Measurements from ENCODE around the gene SLC12A7. TPM values are rescaled to one million over a fixed set of nuclear protein-coding genes. Genes with fewer than 3 reads are reported as not detected.

SLC12A7 gene
- total and polyA plus RNA-seq, 9 of the 15 experiments (the other 6 are each of a cell fraction or from before 2014, with no cell fraction given) = 0.01 to 3.1 (median 0.56) TPM

GRCh38 chr5:1112596-1113331, 901 bp upstream of the SLC12A7 start (continued):
- TF ChIP-seq ZNF263 (CRISPR knock-in tag; IDR thresholded peaks at IDR 0.05; ENCODE audit: borderline replicate concordance) (no peak), TFAP4 (CRISPR knock-in tag; IDR thresholded peaks at IDR 0.05; ENCODE audit: borderline replicate concordance) (peak; percentile 36; the same call in 1 of the 2 replicates), ASH1L (IDR thresholded peaks at IDR 0.05; ENCODE audit: borderline replicate concordance, low read depth, partially characterized antibody) (no peak), ZNF282 (CRISPR knock-in tag; IDR thresholded peaks at IDR 0.05) (no peak), HNRNPL (IDR thresholded peaks at IDR 0.05; ENCODE audit: low read depth, low read length) (no peak), TBP (optimal IDR thresholded peaks at IDR 0.05; ENCODE audit: low read depth, low read length) (no peak), MITF (IDR thresholded peaks at IDR 0.05) (no peak), ZBTB8A (IDR thresholded peaks at IDR 0.05; ENCODE audit: partially characterized antibody) (no peak), SRSF1 (IDR thresholded peaks at IDR 0.05; ENCODE audit: low read depth, low read length) (no peak), ZNF609 (CRISPR knock-in tag; IDR thresholded peaks at IDR 0.05; ENCODE audit: borderline replicate concordance) (no peak), ETS2 (tag; IDR thresholded peaks at IDR 0.05; ENCODE audit: borderline replicate concordance, poor library complexity, severe bottlenecking) (no peak), NFE2 (IDR thresholded peaks at IDR 0.05; ENCODE audit: low read depth) (peak; percentile 52), ZNF583 (CRISPR knock-in tag; IDR thresholded peaks at IDR 0.05) (no peak), ZNF24 (IDR thresholded peaks at IDR 0.05) (no peak), UBTF (IDR thresholded peaks at IDR 0.05; ENCODE audit: borderline replicate concordance in 1 of 2, low read depth in 2 of 2, low read length in 2 of 2) (no peak), THRAP3 (IDR thresholded peaks at IDR 0.05; ENCODE audit: borderline replicate concordance) (no peak), ZNF274 (IDR thresholded peaks at IDR 0.05; ENCODE audit: borderline replicate concordance, low read depth, low read length) (no peak)

Data from K562 (cell line).